Fibroblast of lung (primary cell): ENCODE measurements around the gene SPPL3. TPM values are rescaled to one million over a fixed set of nuclear protein-coding genes. Genes with fewer than 3 reads are reported as not detected.

Source experiments
- DNase-seq, 2 donors: peaks; one replicate each; pipeline versions ENCODE4 v3.0.0 to v3.0.0-alpha.2; 2010; ENCODE audit warnings: low read depth in 2 of 2
- H2AFZ ChIP-seq: 2 replicates; pipeline ENCODE4 v1.5.1; 2012; ENCODE audit warnings: low read length, control low read depth, inconsistent platforms
- H3K27ac ChIP-seq: 2 replicates; pipeline ENCODE4 v1.5.1; 2011; ENCODE audit warnings: low read length, control low read depth; ENCODE audit not compliant: insufficient read depth
- H3K27me3 ChIP-seq: 2 replicates; pipeline ENCODE4 v1.5.1; 2011; ENCODE audit warnings: mild to moderate bottlenecking, low read length; ENCODE audit not compliant: control insufficient read depth, insufficient read depth
- H3K36me3 ChIP-seq: 2 replicates; pipeline ENCODE4 v1.5.1; 2011; ENCODE audit warnings: low read length; ENCODE audit not compliant: control insufficient read depth, insufficient read depth
- H3K4me1 ChIP-seq: 2 replicates; pipeline ENCODE4 v1.5.1; 2011; ENCODE audit warnings: low read length; ENCODE audit not compliant: control insufficient read depth, insufficient read depth; ENCODE audit errors: extremely low read depth
- H3K4me2 ChIP-seq: 2 replicates; pipeline ENCODE4 v1.5.1; 2011; ENCODE audit warnings: low read length, control low read depth; ENCODE audit not compliant: insufficient read depth; ENCODE audit errors: extremely low read depth
- H3K4me3 ChIP-seq, 4 experiments: fragments of 200-600 bp in 1 of 4; sonication (generic) in 1 of 4; replicated peaks in 1 of 4; 2 replicates each; pipeline ENCODE4 v1.5.1; 2011 to 2016; ENCODE audit warnings: low read length in 4 of 4, low read depth in 3 of 4, mild to moderate bottlenecking in 3 of 4, control low read depth in 2 of 4, inconsistent platforms in 1 of 4, mixed read lengths in 1 of 4; ENCODE audit not compliant: insufficient read depth in 1 of 4; ENCODE audit errors: control extremely low read depth in 1 of 4
- H3K79me2 ChIP-seq: 2 replicates; pipeline ENCODE4 v1.5.1; 2012; ENCODE audit warnings: mild to moderate bottlenecking, low read length, inconsistent platforms; ENCODE audit not compliant: control insufficient read depth, insufficient read depth
- H3K9ac ChIP-seq: 2 replicates; pipeline ENCODE4 v1.5.1; 2011; ENCODE audit warnings: mild to moderate bottlenecking, low read length, control low read depth; ENCODE audit not compliant: insufficient read depth
- H3K9me3 ChIP-seq: 2 replicates; pipeline ENCODE4 v1.5.1; 2012; ENCODE audit warnings: low read depth, low read length; ENCODE audit not compliant: control insufficient read depth, insufficient read depth
- H4K20me1 ChIP-seq: 2 replicates; pipeline ENCODE4 v1.5.1; 2011; ENCODE audit warnings: low read length; ENCODE audit not compliant: control insufficient read depth, insufficient read depth; ENCODE audit errors: extremely low read depth
- CTCF ChIP-seq, 2 donors: IDR thresholded peaks in 1 of 2; conservative IDR thresholded peaks in 1 of 2; 1 replicate in 1 of 2; 2 replicates in 1 of 2; pipeline ENCODE4 v1.5.1; 2011 to 2012; ENCODE audit warnings: low read length in 2 of 2, control low read depth in 1 of 2, inconsistent platforms in 1 of 2, low read depth in 1 of 2, mild to moderate bottlenecking in 1 of 2
- EZH2 ChIP-seq: IDR thresholded peaks from 2 replicates; pipeline ENCODE4 v1.5.1; 2012; ENCODE audit warnings: low read length, control low read depth, mild to moderate bottlenecking; ENCODE audit errors: missing control alignments
- polyA plus RNA-seq, 2 donors: library from polyadenylated mRNA; depleted of rRNA in 1 of 2; stranded (reverse) in 1 of 2; unstranded in 1 of 2; fragments of >200 nt; gene quantifications; 2 replicates each; pipeline ENCODE4 v1.2.1, GENCODE V29; 2011 to 2012; ENCODE audit warnings: missing spikeins in 1 of 2
- total RNA-seq: library from RNA; depleted of rRNA; stranded (reverse); fragments of >200 nt; gene quantifications from 2 replicates; pipeline ENCODE4 v1.2.1, GENCODE V29; 2014

The SPPL3 gene
- total and polyA plus RNA-seq, 2 donors (not counting 1 experiment from before 2014, with no cell fraction given), result 7.1 to 41.4 TPM

- no peak for DNase-seq
These were observed 179.0 kb downstream of the SPPL3 start for GRCh38 chr12:120725151-120725658.

GRCh38 chr12:120724720-120725119, 179.4 kb downstream of the SPPL3 start:
- Histone ChIP-seq H4K20me1 (no peaks in the 10 kb centered on the region), H3K27me3 (no peaks in the 10 kb centered on the region), H3K4me2 (peak overlapping the region; percentile 61), H2AFZ (no peak overlapping the region), H3K9me3 (no peaks in the 10 kb centered on the region), H3K36me3 (peaks cover 11% of the 10 kb centered on the region), H3K27ac (no peak overlapping the region), H3K79me2 (no peaks in the 10 kb centered on the region), H3K9ac (no peak overlapping the region), H3K4me3 (no peak overlapping the region), H3K4me1 (peaks cover 3% of the 10 kb centered on the region)
- no peak for DNase-seq
- TF ChIP-seq CTCF (conservative IDR thresholded peaks at IDR 0.05 in 1 of 2, IDR thresholded peaks at IDR 0.05 in 1 of 2; ENCODE audit: low read depth in 1 of 2, low read length in 2 of 2), result no peak
- TF ChIP-seq EZH2, result no peak

More at GRCh38 chr12:120725151-120725658, 179.0 kb downstream of the SPPL3 start:
- Histone ChIP-seq H3K79me2 (no peaks in the 10 kb centered on the region), H4K20me1 (no peaks in the 10 kb centered on the region), H3K9ac (no peak overlapping the region), H3K4me2 (peak overlapping the region; percentile 61), H3K4me1 (peaks cover 3% of the 10 kb centered on the region), H2AFZ (peak overlapping the region; percentile 51), H3K36me3 (peaks cover 11% of the 10 kb centered on the region), H3K27me3 (no peaks in the 10 kb centered on the region), H3K4me3 (peak overlapping the region; percentile 49 to 77 (median 57)), H3K27ac (peak overlapping the region; percentile 22), H3K9me3 (no peaks in the 10 kb centered on the region)
- TF ChIP-seq CTCF (conservative IDR thresholded peaks at IDR 0.05 in 1 of 2, IDR thresholded peaks at IDR 0.05 in 1 of 2; ENCODE audit: low read depth in 1 of 2, low read length in 2 of 2) (no peak), EZH2 (no peak)

GRCh38 chr12:120722784-120723183, 181.4 kb downstream of the SPPL3 start:
- Histone ChIP-seq H2AFZ (no peak overlapping the region), H3K4me3 (no peak overlapping the region), H3K27ac (no peak overlapping the region), H3K4me1 (peaks cover 3% of the 10 kb centered on the region), H3K79me2 (no peaks in the 10 kb centered on the region), H3K4me2 (no peak overlapping the region), H3K9ac (no peak overlapping the region), H4K20me1 (no peaks in the 10 kb centered on the region), H3K9me3 (no peaks in the 10 kb centered on the region), H3K36me3 (peaks cover 20% of the 10 kb centered on the region), H3K27me3 (no peaks in the 10 kb centered on the region)
- no peak for TF ChIP-seq EZH2
- no peak for TF ChIP-seq CTCF (conservative IDR thresholded peaks at IDR 0.05 in 1 of 2, IDR thresholded peaks at IDR 0.05 in 1 of 2; ENCODE audit: low read depth in 1 of 2, low read length in 2 of 2)
- peak in 1 of 2 donors; percentile 32 for DNase-seq
